Stimulated activated CD4-positive, alpha-beta T cell treated with anti-CD3 and anti-CD28 coated beads, Interleukin-4, amount 100 ng/mL, for 24 hours (primary cell): Measurements from ENCODE around the gene AFDN.

Source experiments
- DNase-seq: peaks from one replicate; pipeline ENCODE4 v3.0.0-alpha.2; 2020

AFDN gene

DNA sequence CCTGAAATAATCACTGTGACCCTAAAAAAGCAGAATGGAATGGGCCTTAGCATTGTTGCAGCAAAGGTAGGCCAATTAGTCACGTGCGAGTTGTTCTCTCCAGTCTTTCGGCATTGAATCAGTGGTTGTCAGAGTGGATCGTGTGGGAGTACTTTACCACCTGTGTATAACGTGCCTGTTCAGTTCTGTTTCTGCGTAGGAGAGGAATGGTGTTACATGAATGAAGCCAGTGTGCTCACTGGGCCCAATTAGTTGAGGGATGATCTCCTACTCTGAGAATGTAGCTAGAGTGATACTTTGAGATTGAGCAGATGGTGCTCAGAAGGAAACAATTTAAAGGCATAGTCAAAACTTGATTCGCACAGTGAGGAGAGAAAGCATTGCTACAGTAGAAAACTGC is 98.3 kb downstream of the AFDN start:
- DNase-seq = no peak

DNA sequence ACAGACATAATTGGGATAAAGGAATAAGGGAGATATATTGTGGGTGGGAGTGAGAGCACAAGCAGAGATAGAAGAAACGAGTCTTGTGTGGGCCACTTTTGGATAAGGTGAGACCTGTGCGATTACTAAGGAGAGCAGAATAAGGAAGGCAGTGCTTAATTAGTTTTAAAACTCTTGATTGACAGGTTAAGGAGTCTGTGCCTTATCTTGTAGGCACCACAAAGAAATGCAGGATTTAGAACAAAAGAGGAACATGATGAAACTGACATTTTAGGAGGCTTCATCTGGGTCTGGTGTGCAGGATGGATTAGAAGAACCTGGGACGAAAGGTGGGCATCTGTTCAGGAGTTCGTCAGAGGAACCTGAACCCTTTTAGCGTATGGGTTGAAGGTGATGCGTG is 100.5 kb downstream of the AFDN start:
- no peak for DNase-seq

DNA sequence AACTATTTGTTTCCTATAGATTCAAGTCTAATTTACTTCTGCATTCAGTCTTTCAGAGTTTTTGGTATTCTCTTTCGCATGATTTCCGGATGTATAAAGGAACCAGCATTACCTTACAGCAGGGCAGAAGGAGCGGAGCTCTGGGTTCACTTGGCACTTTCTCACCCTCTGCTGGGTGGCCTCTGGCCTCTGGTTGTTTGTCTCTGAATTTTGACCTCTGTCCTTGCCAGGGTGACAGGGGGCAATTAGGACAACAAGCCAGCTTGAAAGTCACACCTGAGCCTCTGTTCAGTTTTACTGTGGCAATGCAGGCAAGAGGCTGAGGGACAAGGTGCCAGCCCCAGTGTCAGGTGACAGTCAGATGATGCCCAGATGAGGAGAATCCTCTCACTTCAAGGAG is 101.4 kb downstream of the AFDN start:
- no peak for DNase-seq

DNA sequence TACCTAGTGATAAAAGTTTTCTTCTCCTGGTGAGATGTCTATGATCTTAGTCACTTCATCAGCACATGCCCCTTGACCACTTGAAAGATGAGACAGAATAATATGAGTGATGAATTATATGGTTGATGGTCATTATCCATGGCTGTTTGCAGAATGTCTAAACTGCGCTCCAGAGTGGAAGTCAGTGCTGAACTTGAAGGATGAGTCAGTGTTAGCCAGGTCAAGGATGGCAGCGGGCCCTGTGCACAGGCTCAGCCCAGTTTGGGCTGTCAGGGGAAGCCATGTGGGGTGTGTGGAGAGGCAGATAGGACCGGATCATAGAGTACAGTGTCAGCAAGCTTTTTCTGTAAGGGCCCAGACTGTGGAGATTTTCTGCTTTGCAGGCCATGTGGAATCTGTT is 103.6 kb downstream of the AFDN start:
- no peak for DNase-seq

DNA sequence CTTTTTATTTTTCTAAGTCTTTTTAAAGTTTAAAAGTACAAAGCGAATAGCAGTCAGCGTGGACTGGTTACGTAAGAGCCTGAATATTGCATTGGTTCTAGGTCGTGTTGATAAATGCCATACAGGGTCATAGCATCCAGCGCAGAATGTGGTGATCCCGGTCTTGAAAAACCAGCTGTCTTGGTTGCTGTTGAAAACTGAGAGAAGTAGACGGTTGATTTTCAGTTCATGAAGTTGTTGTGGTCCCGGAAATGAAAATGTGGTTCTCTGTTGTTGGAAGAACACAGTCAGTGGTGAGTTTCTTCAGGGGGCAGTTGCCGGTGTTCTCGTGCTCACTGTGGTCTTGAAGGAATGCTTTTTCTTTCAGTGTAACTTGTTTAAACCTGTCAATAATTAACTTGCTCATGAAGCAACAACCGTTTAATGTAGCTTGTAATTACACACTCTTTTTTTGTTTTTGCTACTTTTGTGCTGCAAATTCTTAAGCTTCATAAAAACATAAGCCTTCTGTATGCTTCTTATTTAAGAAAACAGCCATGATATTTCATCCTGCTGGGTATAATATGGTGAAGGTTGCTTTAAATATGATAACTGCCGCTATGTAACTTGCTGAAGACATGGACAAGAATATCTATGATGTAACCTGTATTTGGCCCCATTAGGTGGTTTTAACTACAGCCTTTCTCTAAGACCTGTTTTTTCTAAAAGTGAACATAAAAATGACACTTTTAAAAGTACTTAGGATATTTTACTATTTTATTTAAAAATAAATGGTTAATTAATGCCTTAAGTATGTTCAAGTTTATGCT is 106.0 kb downstream of the AFDN start:
- no peak for DNase-seq

DNA sequence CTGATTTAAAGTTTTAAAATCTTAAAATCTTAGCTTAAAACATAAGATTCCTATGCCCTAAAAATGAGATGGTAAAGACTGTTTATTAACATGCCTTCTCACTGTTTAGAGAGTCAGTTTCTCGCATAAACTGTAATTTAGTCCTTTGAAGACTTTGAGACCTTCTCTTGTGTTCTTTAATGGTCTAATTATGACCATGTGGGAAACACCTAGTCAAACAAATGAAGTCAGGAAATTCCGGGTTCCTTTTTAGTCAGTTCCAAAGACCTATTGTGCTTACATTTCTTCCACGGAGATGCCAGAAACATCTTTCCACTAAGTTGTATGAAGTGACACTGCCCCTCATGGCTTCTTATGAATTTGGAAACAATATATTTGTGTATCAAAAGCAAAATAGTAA is 106.6 kb downstream of the AFDN start:
- no peak for DNase-seq

DNA sequence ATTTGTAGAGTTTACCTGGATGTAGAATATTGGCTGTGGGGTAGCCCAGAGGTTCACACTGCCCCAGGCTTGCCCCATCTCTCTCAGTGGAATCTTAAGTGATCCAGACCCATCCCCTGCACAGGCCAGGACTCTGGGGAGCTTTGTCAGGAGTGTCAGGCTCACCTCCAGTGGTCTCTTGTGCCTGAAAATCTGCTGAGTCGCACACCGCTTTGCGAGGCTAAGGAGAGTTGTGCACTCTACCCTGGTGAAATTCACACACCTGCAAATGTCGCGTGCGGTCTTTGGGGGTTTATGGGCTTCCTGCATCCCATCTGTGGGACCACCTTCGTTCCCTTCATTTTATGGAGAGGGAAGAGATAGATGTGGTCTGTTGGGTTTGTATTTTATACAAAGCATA is 107.1 kb downstream of the AFDN start:
- no peak for DNase-seq

DNA sequence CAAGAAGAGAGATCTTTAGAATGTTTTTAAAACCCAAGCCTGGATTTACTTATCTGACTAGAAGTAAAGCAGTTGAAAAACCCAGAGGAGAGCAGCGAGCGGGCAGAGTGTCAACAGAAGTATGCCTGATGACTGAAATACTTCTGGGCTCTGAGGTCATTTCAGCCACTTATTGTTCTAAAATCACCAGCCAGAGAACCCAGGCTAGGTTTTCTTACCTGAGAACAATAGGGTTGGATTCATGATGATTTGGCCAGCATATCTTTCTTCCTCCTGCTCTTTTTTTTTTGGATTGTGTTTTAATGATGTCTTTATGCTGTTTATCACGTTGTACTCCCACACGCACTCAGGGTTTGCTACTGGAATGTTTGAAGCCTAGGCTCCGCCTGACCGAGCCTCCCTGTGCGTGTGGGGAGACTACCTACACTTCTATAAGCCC is 107.7 kb downstream of the AFDN start:
- DNase-seq = no peak

DNA sequence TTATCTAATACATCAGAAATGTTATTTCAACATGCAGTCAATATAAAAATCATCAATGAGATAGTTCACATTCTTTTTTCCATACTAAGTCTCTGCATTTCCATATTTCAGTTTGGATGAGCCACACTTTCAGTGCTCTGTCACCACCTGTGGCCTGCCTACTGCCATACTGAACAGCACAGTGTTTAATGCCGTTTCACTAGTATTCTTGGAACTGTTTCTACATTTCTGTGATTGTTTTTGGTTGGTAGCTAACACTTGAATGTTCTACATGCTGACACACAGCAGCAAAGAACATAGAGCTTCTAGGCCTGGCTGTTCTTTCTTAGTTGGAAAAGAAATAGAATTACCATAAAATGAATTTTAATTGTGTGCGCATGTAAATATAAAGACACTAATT is 109.3 kb downstream of the AFDN start:
- DNase-seq = no peak

DNA sequence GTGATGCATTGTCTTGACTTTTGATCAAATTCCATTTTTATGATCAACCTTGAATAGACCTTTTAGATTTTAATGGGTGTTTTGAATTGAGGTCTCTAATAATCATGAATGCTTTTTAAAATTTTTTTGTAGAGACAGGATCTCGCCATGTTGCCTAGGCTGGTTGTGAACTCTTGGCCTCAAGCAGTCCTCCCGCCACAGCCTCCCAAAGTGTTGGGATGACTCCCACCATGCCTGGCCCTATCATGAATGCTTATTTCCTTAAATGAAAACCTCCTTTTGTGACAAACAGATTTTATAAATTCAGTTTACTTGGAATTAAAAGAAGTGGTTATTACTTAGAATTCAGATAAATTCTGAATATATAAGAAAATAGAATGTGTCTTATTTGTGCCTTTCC is 110.6 kb downstream of the AFDN start:
- no peak for DNase-seq

DNA sequence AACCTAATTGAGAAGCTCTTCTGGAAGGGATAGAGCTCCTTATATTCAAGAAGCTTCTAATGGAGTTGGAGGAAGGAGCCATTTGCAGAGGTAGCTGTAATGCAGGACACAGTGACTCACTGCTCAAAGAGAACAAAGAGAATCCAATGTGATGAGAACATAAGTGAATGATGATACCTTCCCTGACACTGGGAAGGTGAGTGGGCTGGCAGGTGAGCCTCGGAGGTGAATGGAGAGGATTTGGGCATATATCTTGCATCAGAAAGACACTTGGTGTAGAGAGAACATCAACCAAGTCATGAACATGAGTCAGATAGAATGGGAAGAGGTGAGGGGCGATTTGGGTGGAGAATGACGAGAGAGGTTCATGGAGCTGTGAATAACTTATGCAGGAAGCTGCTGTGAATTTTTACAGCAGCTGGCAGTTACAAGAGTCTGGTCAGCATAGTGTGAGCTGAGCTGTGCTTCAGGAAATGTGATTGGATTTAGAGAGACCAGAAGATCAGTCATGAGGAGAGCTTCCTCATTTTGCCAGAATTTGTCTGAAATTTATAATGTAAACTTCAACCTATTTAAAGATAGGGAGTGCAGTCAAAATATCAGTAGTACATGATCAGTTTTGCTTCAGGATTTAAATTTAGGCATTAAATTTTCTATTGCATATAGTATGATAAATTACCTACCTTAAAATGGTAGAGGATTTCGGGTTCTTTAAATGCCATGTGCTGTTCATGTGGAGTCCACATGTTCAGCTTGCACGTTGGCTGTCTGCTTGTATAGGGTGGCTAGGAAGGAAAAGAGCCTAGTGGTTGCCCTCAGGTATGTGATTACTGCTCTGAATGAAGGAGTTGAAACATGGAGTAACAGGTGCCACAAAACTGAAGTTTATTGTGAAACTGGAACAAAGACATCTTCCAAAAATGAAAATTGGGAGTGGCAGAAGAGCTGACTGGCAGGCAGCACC is 111.5 kb downstream of the AFDN start:
- DNase-seq = no peak

DNA sequence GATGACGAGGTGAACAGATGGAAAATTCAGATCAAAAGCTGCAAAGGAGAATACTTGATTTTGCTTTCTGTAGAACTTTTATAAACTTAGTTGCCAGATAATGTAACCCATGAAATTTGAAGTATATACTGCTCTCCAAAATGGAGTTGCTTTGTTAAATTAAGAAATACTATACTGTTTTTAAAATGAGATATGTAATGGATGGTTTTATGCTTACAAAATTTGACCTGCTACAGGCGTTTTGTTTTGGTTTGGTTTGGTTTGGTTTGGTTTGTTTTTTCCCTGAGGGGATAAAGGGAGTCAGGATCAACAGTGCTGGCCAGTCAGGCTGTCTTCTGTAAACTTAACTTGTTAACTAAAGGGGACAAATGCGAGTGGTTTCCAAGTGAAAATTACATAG is 115.1 kb downstream of the AFDN start:
- no peak for DNase-seq

DNA sequence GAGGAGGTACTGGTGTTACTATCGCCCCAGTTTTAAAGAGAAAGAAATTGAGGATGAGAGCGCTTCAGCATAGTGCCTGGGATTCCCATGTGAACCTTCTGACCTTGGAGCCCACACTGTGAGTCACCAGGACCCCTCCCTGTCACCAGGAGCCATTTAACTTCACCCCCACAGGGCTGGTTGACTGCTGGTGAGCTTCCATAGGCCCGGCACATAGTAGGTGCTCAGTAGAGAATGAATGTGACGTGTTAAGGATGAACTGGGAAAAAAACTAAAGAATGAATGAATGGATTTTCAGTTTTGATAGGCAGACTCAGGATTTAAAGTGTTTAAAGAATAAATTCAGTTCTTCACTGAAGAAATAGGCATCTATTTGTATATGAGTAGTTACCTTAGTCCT is 117.4 kb downstream of the AFDN start:
- no peak for DNase-seq

DNA sequence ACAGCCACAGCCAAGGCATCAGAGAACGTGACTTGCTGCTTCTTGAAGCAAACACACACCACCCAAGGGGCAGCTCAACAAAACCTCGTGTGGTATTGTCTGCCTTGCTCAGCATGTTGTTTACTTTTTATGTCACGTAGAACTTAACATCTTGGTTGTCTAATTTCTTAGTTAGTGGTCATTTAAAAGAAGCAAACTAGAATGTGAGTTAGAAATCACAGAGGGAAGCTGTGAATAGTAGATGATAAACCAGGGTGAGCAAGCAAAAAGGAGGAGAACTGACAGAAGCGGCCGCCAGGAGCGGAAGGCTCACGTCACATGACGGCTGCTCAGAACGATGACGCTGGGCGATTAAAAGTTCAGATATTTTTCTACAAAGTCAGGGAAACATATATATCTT is 119.3 kb downstream of the AFDN start:
- DNase-seq = no peak

DNA sequence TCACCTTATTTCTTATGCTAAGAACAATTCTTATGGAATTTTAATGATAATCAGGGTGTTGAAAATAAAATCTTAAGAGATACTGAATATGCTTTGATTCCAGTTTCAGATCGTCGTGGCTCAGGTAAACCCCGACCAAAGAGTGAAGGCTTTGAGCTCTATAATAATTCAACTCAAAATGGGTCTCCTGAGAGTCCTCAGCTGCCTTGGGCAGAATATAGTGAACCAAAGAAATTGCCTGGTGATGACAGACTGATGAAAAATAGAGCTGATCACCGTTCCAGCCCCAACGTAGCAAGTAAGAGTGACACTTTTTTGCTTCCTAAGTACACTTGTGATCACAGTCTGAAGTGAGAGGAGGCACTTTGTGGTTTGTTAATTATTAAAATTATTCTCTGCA is 119.9 kb downstream of the AFDN start:
- no peak for DNase-seq

DNA sequence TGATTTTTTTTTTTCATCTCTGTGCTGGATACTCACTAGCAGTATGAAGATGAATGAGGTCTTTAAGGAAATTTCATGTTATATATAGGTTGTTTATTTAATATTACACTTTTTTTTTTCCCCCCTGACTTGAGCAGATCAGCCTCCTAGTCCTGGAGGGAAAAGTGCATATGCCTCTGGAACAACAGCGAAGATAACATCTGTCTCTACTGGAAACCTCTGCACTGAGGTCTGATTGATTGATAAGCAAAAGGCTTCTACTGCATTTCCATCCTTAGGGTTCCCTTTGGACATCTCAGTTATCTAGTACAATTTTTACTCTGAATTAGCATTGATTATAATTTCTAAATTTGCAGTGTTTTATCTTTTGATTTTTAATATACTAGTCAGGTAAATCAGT is 121.0 kb downstream of the AFDN start:
- no peak for DNase-seq

DNA sequence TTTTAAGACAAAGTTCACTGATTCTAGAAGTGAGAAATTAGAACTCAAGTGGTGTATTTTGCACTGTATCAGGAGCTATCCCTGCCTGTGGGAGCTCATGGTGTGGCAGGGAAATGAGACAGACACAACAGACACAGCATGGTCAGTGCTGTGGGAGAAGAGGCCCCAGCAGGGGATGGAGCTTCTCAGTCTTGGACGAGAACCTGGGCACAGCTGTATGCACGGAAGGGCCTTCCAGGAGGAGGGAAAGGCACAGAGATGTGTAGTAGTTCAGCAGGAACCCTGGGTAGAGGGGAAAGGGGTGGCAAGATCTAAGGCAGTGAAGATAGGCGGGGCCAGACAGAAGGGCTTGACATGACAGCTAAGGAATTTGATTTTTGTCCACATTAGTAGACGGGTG is 122.0 kb downstream of the AFDN start:
- DNase-seq = no peak

DNA sequence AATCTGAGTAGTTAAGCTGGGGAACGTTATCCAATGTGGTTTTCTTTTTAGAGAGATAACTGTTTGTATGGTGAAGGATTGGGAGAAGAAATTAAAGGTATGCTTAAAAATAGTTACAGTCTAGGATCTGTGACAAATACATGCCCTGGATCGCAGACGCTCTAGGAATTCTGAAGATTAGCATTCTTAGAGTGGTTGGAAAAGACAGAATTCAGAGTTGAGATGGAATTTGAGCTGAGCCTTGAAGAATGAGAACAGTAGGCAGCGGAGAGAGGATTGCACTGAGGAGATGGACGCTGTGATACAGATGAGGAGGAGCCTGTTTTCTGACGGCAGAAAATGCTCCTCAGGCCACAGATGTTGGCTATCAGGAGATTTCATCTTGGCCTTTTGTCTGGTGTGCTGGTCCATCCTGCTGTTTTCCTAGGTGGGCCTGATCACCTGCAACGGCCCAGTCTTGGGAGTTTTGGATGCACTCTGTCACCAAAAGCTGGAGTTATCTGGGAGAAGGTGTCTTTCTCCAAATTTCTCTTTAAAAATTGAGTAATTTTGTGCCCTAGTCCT is 122.5 kb downstream of the AFDN start:
- no peak for DNase-seq

DNA sequence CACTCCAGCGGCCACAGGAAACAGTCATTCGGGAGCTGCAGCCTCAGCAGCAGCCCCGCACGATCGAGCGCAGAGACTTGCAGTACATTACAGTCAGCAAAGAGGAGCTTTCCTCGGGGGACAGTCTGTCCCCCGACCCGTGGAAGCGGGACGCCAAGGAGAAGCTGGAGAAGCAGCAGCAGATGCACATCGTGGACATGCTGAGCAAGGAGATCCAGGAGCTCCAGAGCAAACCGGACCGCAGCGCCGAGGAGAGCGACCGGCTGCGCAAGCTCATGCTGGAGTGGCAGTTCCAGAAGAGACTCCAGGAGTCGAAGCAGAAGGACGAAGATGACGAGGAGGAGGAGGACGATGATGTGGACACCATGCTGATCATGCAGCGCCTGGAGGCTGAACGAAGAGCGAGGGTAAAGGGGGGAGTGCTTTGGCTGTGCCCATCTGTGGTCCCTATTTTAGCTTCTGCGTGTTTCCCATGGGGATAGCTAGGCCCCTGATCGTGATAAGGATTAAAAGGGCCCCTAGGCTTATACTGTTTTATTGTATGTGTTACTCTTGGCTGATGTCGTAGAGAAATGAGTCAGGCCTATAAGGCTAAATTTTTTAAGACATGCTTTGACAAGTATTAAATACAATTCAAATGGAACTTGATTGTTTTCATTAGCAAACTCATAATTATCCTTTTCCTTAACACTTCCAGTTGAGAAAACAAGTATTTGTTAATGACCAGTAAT is 125.2 kb downstream of the AFDN start:
- no peak for DNase-seq

DNA sequence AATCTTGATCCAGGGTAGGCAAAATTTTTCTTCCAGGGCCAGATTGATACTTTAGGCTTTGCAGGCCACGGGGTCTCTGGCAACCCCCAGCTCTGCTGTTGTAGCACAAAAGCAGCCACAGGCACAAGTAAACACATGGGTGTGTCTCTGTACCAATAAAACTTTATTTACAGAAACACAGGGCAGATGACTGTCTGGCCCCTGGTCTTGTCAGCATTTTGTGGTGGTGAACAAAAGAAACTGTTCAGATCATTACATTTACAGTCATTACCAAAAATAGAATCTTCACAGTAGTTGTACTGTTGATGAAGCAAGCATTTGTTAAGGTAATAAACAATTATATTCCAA is 125.8 kb downstream of the AFDN start:
- no peak for DNase-seq

DNA sequence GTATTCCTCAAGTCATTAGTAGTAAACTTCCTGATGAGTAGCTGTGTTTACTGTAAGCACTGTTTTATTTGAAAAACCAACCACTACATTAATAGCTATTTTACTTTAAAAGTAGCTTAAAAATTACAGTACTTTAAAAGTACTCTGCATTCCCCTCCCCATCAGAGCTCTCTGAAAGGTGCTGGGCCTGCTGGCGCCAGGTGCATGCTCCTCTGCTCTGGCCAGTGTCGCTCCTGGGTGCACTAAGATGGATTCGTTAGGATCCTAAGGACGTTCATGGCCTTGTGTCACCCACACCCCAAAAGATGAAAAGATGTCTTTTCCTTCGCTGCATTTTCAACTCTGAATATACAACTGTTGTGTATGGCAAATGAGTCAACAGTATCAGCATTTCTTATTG is 126.8 kb downstream of the AFDN start:
- no peak for DNase-seq

DNA sequence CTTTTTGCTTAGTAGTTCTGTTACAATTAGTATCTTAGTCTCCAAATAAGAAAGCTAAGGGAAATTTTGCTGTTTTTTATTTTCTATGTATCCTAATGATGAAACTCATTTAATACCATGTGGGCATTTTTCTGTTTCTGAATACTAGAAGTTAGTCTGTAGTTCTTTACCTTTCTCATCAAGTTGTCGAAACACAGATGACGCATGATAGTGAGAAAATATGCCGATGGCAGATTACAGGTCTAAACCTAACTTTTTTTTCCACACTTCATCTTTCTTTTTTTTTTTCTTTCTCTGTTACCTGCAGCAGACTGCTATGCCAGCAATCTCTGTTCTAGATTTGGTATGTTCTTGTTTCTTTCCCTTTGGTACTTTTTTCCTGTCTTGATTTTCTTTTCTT is 127.4 kb downstream of the AFDN start:
- no peak for DNase-seq

DNA sequence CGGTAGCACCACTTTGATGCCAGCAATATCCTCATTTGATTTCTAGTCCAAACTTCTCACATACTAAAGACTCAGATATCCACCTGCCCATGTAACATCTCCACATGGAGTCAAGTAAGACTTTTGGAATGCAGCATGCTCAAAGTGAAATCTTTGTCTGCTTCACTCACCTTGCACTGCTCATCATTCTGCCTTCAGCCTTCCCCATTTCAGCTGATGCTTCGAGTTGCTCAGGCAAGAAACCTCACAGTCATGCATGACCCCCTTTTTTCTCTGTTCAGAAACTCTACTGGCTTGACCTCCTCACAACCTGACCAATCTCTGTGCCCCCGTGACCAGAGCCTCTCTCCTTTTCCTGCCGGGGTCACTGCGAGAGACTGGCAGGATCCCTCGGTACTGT is 129.8 kb downstream of the AFDN start:
- DNase-seq = no peak
